ENCODE measurements around the gene CCNA2. TPM values are rescaled to one million over a fixed set of nuclear protein-coding genes. Genes with fewer than 3 reads are reported as not detected.

Gene CCNA2
- polyA plus RNA-seq, 2 of the 4 experiments (the other 2 are of a cell fraction) = 34.9 to 51.0 TPM

DNA sequence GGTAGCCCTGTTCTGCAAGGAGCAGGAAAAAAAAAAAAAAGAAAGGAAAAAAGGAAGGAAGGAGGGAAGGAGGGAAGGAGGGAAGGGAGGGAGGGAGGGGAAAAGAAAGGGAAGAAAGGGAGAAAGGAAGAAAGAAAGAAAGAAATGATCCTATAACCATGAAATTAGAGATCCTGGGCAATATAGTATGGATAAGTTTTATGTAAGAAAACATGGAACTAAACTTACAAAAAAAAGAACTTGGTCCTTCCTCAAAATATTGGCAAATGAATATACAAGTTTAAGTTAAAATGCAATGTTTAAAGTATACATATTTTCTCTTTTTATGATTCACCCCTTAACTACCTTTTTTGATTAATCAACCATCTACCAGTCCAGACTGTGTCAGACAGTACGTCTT, 27.7 kb upstream of the CCNA2 start:
- no peak for ATAC-seq
- Histone ChIP-seq H3K4me1 (no peaks in the 10 kb centered on the region), H3K4me2 (no peak overlapping the region), H3K4me3 (no peak overlapping the region), H3K9me3 (no peaks in the 10 kb centered on the region), H3K27ac (no peak overlapping the region)
- no peak for DNase-seq (ENCODE audit: low read depth in 1 of 2, low spot score in 1 of 2)
- ChIA-PET POLR2A (no interaction called here), CTCF (no interaction called here)
- no peak for FAIRE-seq
- WGBS (ENCODE audit: missing lambda C conversion rate) = 87% methylated on average over 1 of the region's 1 CpG
- TF ChIP-seq TFCP2L1 (CRISPR knock-in tag; IDR thresholded peaks at IDR 0.05) = no peak
- TF ChIP-seq JUNB (IDR thresholded peaks at IDR 0.05) = no peak
- TF ChIP-seq EHF (CRISPR knock-in tag; IDR thresholded peaks at IDR 0.05) = no peak
- no peak for TF ChIP-seq MAZ (IDR thresholded peaks at IDR 0.05; ENCODE audit: borderline replicate concordance, low read depth, low read length)
- no peak for TF ChIP-seq JUN (IDR thresholded peaks at IDR 0.05)

DNA sequence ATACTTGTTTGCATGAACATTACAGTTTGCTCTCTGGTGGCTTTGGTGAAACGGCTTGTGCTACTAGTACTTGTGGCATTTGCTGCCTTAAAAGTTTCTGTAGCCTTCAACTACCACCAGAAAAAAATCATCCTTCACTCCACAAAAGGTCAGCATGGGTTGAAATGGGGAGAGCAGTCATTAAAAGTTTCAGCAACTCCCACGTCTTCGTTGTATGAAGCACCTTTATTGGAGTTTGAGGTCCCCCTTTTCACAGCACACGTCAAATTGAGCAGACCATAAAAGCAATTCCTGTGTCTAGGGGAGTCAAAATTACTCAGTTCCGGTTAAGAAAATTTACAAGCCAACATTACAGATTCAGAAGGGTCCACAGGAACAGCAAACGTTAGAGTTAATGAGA, 23.0 kb upstream of the CCNA2 start:
- H3K9me3 ChIP-seq = no peaks in the 10 kb centered on the region
- no peak for TF ChIP-seq ESRRA (IDR thresholded peaks at IDR 0.05; ENCODE audit: borderline replicate concordance, low read length)
- TF ChIP-seq FOSB (CRISPR knock-in tag; IDR thresholded peaks at IDR 0.05) = no peak
- no peak for TF ChIP-seq TFCP2L1 (CRISPR knock-in tag; IDR thresholded peaks at IDR 0.05)
- no peak for TF ChIP-seq CTCF (IDR thresholded peaks at IDR 0.05)
- TF ChIP-seq EP300 (IDR thresholded peaks at IDR 0.05) = no peak
- TF ChIP-seq HDAC2 (IDR thresholded peaks at IDR 0.05) = no peak
- TF ChIP-seq, protein P1, sequence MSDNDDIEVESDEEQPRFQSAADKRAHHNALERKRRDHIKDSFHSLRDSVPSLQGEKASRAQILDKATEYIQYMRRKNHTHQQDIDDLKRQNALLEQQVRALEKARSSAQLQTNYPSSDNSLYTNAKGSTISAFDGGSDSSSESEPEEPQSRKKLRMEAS (IDR thresholded peaks at IDR 0.05) = no peak
- TF ChIP-seq HOXA7 (CRISPR knock-in tag; IDR thresholded peaks at IDR 0.05) = no peak
- FAIRE-seq (no peak), ATAC-seq (no peak), DNase-seq (ENCODE audit: low read depth in 1 of 2, low spot score in 1 of 2) (no peak)
- H3K27ac ChIP-seq = no peak overlapping the region
- ChIA-PET CTCF (no interaction called here), POLR2A (no interaction called here)
- no peak overlapping the region for H3K4me2 ChIP-seq
- no peaks in the 10 kb centered on the region for H3K4me1 ChIP-seq
- H3K4me3 ChIP-seq = no peak overlapping the region
- 79% methylated on average over 6 of the region's 6 CpGs for WGBS (ENCODE audit: missing lambda C conversion rate)

GRCh38 chr4:121842862-121843261, 19.2 kb upstream of the CCNA2 start:
- TF ChIP-seq RFX5 (IDR thresholded peaks at IDR 0.05) (no peak), FOSB (CRISPR knock-in tag; IDR thresholded peaks at IDR 0.05) (no peak), RCOR1 (IDR thresholded peaks at IDR 0.05; ENCODE audit: low read depth, low read length) (no peak), EHMT2 (IDR thresholded peaks at IDR 0.05; ENCODE audit: low read depth) (no peak), ESRRA (IDR thresholded peaks at IDR 0.05; ENCODE audit: borderline replicate concordance, low read length) (no peak), SMC3 (IDR thresholded peaks at IDR 0.05) (no peak), E2F6 (IDR thresholded peaks at IDR 0.05; ENCODE audit: borderline replicate concordance, low read depth) (no peak)
- TF ChIP-seq, protein P2, sequence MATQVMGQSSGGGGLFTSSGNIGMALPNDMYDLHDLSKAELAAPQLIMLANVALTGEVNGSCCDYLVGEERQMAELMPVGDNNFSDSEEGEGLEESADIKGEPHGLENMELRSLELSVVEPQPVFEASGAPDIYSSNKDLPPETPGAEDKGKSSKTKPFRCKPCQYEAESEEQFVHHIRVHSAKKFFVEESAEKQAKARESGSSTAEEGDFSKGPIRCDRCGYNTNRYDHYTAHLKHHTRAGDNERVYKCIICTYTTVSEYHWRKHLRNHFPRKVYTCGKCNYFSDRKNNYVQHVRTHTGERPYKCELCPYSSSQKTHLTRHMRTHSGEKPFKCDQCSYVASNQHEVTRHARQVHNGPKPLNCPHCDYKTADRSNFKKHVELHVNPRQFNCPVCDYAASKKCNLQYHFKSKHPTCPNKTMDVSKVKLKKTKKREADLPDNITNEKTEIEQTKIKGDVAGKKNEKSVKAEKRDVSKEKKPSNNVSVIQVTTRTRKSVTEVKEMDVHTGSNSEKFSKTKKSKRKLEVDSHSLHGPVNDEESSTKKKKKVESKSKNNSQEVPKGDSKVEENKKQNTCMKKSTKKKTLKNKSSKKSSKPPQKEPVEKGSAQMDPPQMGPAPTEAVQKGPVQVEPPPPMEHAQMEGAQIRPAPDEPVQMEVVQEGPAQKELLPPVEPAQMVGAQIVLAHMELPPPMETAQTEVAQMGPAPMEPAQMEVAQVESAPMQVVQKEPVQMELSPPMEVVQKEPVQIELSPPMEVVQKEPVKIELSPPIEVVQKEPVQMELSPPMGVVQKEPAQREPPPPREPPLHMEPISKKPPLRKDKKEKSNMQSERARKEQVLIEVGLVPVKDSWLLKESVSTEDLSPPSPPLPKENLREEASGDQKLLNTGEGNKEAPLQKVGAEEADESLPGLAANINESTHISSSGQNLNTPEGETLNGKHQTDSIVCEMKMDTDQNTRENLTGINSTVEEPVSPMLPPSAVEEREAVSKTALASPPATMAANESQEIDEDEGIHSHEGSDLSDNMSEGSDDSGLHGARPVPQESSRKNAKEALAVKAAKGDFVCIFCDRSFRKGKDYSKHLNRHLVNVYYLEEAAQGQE (IDR thresholded peaks at IDR 0.05) = no peak
- WGBS (ENCODE audit: missing lambda C conversion rate) = 85% methylated on average over 4 of the region's 4 CpGs
- Histone ChIP-seq H3K4me3 (no peak overlapping the region), H3K27ac (no peak overlapping the region), H3K9me3 (no peaks in the 10 kb centered on the region), H3K4me2 (no peak overlapping the region), H3K4me1 (no peaks in the 10 kb centered on the region)
- ChIA-PET CTCF (no interaction called here), POLR2A (no interaction called here)
- ATAC-seq (no peak), FAIRE-seq (no peak), DNase-seq (ENCODE audit: low read depth in 1 of 2, low spot score in 1 of 2) (no peak)

Measured in A549 (cell line).